HG03280 (cell line): ENCODE results near the gene USP19.

ENCODE experiments used
- ATAC-seq: cut with Tn5 transposase; IDR thresholded peaks from one replicate; pipeline ENCODE4 v1.9.1; 2021; ENCODE audit warnings: mild to moderate bottlenecking, moderate library complexity; ENCODE audit not compliant: unreplicated experiment

Gene USP19

DNA sequence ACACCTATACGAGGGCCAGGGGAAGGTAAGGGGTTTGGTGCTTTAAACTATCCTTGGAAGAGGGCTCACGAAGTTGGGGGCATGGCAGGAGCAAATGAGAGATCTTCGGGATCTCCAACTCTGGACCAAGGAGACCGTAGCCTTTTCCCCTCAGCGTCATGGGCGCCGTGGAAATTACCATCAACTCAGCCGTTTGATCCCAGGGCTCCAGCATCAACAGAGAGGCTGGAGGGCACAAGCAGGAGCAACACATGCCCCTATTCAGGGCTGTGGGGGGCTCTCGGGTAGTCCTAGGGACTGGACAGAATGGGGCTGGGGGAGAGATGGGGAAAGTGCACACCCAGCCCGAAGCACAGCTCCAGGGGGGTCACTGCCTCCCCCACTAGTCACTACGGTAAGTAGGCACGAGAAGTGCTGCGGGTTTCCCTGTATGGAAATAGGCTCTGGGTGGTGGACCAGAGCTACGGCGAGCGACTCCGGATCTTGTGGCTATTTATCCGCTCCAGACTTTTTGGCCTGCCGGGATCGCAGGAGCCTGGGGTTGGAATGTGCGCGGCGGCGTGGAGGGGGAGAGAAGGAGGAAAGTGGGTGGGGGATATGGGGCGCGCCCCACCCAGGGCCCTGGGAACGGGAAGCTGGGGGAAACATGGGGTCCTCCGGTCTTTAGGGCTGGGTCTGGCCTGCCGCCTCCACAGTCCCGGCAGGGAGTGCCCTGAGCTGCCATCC lies 12.8 kb upstream of the USP19 start:
- no peak for ATAC-seq

DNA sequence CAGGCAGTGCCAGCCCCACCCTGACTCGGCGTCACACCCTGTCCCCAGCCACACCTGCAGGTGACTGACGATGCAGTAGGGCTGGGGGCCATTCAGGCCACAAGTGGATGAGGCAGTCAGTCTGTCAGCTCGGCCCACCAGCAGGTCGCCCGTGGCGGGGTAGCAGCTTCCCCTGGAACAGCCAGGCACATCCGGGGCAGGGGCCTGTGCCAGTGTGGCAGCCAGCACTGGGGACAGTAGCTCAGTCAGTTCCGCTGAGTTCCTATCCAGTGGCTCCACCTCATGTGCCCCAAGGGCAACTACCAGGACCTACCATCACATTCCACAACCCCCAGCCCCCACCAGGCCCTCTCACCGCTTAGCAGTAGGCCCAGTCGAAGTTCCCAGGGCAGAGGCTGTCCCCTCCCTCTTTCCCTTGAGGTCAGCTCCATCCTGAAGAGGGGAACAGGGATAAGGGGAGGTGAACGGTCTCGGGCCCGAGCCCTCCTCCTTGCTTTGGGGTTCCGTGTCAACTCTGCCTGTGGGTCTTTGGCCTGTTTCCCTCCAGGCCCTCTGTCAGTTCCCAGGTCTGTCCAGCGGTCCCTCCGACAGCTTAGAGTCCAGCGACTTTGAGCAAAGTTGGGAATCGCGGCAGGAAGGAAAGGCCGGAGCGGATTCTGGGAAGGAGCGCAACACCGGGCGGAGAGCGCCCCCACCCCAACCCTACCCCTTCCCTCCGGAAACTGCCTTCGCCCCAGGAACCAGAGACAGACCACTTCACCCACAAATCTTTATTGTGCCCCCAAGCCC lies 12.0 kb upstream of the USP19 start, which contains the start of gene LAMB2:
Gene LAMB2 (minus strand): TSS at position 614 of the 789 bp plus-strand sequence. CDS start 183 bp downstream, at position 431.
- no peak for ATAC-seq

DNA sequence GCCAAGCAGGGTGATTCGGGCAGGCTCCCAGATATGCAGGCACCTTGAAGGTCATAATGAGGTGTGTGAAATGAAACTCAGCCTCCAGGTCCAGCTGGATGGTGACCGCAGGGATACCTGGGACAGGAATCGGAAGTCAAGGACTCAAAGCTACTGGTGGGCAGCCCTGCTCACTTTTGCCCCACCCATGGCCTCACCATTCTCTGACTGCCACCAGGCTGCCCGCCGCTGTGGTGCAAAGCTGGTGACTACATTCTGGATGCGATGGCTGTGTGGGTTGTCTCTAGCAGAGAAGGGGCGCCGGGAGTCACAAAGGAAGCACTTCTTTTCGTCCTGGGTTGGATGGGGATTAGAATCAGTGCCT lies 11.4 kb upstream of the USP19 start:
- ATAC-seq: no peak

DNA sequence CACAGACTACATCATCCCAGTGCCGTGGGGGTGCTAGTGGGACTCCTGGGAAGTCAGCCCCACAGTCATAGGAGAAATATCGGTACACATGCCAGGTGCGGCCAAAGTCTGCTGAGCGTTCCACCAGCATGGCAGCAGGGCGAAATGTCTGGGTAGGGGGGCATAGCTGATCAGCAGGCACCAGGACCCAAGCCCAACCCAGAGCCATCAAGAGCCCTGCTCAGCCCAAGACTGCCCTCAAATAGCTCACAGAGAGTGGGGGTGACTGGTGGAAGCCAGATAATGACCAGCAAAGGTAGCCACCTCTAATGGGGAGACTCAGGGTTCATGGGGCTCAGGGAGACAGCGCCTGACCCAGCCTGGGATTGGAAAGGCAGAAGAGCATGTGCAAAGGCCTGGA lies 11.0 kb upstream of the USP19 start:
- no peak for ATAC-seq

DNA sequence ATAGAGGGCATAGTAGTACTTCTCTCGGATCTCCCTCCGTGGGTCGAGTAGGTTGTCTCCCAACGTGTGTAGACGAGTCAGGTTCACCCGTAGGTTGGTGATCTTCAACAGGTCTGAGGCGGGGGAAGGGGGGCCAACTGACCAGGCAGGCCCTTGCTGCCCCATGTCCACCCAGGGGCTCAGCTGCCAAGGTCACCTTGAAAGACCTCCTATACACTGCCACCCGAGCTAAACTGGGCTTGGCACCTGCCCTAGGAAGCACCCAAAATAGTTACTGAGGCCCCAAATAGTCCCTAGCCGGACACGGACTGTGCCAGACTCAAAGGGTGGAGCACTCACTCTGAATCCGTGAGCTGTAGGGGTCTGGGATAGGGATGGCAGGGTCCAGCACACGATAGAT lies 10.4 kb upstream of the USP19 start:
- ATAC-seq: no peak

DNA sequence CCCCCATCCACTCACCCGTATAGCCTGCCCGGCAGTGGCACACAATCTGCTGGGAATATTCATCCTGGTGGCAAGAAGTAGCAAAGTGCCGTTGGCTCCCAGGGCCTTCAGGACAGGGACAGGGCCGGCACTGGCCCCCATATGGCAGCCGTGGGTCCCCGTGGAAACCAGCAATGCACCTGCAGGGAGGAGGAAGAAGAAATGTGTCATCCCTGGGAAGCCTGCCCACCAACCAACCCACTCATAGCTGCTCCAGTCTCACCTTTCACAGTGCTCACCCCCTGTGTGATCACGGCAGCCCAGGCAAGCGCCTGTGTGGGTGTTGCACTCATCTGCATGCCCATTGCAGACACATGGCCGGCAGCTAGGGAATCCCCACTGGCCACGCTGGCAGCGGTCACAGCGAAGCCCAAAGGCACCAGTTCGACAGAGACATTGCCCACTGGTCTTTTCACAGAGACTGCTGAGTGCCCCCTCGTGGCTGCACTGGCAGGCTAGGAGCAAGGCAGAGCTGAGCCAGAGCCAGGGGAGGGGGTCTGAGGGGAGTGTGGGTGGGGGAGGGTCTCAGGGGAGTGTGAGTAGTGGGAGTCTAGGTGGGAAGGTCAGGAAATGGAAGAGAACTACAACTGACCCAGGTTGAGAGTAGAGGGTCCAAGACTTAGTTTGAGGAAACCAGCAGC lies 4.5 kb upstream of the USP19 start:
- ATAC-seq: no peak

DNA sequence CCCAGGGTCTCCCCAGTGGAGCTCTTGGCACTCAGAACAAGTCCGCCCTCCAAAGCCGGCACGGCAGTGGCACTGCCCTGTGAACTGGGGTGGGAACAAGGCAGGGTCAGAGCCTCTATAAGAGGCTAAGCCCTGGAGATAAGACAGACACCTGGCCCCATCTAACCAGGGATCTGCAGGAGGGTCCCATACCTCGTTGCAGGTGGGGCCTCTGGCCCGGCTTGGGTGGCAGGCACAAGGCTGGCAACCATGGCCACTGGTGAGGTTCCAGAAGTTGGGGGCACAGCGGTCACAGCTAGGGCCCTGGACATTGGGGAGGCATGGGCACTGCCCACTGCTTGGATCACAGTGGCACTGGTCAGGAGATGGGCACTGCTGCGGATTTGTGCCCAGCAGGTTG lies 3.6 kb upstream of the USP19 start:
- ATAC-seq: no peak

DNA sequence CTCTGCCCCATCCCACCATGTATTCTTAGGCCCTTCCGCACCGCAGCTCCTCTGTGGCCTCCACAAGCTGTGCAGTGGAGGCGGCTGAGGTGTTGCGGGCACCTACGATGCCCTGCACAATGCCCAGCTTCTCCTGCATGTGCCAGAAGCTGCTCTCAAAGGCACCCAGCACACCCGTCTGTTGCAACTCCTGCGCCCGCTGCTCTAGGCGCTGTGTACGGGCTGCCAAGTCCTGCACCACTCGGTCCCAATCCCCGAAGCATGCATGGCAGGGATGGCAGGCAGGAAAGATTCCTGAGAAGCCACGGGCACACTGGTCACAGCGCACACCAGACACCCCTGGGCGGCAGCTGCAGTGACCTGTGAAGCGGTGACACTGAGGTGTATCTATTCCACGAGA lies 3.1 kb upstream of the USP19 start:
- ATAC-seq: no peak

DNA sequence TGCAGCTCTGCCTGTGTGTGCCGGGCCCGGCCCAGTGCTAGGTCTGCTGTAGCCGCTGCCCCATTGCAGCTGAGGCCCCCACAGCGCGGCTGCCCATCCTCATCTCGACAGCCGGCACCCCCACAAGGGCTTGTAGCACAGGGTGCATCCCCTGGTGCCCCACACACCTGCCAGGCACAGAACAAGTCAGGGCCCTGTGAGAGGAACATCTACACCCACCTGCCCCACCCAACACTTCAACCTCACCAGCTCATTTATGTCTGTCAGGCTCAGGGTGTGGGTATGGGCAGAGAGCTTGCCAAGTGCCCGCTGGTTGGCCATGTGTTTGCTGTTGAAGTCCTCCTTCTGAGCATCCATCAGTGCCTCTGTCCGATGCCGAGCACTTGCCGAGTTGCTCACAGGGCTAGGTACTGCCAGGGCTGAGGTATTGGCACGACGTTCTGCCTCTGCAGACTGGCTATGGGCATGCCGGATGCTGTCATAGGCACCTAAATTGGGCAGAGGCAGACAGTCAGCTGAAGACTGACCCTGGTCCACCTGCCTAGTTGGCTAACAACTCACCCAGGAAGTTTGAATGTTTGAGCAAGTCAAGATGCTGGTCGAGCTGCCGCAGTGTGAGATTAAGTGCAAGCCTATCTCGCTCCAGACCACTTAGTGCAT lies 2.4 kb upstream of the USP19 start:
- ATAC-seq: no peak

DNA sequence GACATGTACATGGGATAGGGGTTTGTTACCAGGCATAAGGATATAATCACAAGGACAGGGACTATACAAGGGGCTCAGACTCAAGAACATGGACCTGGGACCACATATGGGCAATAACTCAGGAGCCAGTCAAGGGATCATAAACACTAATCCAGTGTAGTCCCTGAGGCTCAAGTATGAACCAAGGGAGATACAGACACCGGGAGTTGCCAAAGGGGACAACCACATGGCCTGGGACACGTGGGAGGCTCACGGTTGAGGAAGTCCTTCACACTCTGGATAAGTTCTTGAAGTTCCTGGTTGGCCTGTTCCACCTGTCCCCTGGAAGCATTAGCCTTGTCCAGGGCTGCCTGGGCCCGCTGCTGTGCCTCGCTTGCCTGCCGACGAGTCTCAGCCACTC lies 1.8 kb upstream of the USP19 start:
- no peak for ATAC-seq

DNA sequence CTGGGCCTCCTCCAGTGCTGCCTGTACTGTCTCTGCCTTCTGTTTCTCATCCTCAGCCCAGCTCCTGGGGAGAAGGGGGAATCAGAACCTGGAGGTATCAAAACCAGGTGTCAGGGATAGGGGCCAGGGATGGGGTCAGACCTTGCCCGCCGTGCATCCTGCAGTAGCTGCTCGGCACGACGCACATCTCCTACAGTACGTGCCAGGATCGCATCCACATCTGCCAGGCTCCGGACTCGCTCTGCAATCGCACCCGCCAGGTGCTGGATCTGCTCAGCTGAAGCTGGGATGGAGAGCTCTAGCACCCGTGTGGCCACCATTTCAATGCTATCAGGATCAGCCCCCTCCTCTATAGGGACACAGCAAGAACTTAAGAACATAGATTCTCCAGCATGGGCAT lies 1.4 kb upstream of the USP19 start:
- no peak for ATAC-seq

DNA sequence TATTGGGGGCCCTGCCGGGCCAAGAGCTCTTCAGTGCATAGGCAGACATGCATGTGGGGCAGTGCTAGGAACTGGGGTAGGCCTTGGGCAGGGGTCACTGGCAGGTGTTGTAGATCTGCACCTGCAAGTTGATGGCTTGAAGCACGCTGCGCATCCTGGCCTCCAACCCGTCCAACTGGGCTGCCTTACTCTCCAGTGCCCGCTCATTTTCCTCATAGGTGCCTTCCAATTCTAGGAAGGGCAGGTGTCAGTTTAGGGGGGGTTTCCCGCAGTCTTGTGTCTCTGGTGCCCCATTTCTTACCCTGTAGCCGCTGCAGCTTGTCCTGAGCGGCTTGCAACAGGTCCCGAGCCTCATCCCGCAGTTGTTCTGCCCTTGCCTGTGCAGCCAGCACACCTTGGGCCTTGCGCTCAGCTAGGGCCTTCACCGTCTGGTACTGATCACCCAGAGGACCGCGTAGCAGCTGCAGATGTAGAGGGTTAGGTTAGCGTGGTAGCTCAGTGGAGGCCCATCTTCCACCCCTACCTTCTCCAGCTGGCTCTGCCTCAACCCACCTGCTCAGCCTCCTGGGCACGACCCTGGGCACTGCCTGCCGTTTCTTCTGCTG lies 611 bp upstream of the USP19 start:
- peak; percentile 10 for ATAC-seq

DNA sequence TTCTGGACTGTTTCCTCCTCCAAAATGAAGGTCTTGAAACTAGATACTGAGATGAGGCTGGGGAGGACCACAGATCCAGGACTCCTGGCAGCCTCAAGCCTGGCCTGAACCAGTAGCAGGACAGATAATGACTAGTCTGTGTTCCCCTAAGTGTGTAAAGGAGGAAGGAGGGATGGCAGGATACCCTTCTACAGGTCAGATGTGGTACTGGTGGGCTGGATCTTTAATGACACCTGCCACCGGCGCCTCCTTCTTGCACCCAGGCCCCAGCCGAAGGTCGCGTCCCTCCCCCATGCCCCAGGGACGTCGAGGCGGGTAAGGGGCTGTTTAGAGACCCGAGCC lies 556 bp downstream of the USP19 start:
- no peak for ATAC-seq

DNA sequence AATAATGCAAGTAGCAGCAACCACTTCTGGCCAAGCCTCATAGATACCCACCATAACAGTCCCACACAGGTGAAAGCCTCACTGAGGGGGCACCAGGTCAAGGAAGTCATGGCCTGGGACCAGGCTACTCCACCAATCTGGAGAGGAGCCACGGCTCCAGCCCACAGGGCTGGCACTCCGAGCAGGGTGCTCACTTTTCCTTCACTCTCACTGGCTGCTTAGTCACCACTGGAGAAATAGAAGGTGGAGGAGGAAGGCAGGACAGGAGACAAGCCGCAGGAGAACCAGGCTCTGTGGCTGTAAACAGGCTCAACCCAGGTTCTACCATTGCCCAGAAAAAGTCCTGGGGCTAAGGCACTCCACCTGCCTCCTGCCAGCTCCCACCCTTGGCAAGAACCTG lies 1.2 kb downstream of the USP19 start:
- no peak for ATAC-seq

DNA sequence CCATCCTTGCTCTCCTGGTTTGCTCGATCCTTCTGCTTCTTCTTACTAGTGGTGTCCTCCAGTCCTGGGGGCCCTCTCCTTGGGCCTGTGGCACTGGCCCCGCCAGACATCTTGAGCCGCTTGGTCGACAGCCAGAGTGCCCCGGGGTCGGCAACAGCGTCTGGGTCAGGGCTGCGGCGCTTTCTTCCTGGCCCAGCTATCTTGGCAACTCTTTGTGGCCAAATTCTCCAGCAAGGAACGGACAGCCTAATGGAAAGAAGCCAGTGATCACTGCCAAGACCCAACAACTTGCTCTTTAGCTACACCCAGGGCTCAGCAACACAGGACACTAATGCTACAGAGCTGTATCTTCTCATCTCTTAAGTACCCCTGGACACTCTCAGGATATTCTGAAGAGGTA lies 1.6 kb downstream of the USP19 start:
- no peak for ATAC-seq

DNA sequence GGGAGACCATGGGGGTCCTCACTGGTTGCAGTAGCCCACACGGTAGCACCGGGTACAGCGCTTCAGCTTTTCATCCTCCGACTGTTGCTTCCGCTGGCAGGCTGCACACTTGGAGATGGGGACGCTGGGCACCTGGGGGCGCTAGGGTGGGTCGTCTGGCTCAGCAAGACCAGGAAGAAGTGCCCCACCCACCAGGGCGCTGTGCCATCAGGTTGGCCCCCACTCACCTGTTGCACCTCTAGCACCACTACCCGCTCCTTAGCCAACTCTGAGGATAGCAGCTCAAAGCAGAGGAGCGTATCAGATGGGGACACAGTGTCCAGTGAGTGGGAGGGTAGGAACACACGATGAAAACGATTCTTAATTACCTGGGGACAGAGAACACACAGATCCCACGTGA lies 8.4 kb downstream of the USP19 start:
- ATAC-seq: no peak

DNA sequence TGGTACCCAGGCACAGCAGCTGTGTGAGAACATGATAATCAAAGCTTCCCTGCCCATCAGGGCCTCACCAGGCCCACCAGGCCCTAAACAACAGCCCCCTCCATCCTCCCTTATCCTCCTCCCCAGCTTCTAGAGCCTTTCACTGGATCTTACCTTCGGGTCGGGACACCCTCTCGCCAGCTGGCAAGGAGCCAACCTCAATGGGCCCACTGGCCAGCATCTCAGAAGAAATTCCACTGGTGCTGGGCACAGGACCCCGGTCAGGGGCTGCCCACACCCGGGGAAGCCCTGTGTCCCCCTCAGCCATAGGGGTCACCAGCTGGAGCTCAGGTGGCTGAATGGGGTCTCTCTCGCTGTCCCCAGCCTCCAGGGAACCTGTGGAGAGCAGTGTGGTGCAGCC lies 9.3 kb downstream of the USP19 start:
- ATAC-seq: no peak

DNA sequence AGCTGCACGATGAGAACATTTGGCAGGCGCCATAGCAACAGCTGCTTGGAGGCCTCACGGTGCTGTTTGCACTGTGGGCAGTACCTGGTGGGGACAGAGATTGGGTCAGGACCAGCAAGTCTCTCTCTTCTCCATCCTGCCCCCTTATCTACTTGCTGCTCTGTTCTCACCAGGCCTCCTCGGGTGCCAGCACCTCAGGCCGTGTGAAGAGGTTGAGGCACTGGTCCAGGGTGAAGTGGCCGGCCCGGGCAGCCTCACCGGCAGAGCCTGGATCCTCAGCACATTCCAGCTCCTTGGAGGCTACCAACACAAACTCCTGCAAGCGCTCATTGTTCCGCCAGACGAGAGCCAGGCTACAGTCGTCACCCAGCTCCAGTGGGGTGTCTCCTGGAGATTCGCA lies 9.8 kb downstream of the USP19 start:
- no peak for ATAC-seq

DNA sequence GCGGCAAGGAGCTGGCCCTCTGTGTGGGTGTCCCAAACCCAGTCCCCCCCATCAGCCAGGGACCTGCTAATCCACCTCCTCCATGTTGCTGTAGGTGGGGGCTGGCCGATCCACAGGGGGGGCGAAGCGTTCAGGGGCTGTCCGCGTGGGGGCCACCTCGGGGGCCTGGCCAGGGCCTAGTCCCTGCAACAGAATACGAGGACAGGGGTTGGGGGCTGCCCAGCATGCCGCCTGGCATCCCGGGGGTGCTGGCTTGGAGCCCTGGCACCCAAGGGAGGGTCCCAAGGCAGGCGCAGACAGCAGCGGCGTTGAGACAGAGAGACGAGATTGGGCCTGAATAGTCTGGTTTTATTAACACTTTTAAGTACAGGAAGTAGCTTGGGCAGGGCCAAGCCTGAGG lies 12.3 kb downstream of the USP19 start:
- no peak for ATAC-seq

DNA sequence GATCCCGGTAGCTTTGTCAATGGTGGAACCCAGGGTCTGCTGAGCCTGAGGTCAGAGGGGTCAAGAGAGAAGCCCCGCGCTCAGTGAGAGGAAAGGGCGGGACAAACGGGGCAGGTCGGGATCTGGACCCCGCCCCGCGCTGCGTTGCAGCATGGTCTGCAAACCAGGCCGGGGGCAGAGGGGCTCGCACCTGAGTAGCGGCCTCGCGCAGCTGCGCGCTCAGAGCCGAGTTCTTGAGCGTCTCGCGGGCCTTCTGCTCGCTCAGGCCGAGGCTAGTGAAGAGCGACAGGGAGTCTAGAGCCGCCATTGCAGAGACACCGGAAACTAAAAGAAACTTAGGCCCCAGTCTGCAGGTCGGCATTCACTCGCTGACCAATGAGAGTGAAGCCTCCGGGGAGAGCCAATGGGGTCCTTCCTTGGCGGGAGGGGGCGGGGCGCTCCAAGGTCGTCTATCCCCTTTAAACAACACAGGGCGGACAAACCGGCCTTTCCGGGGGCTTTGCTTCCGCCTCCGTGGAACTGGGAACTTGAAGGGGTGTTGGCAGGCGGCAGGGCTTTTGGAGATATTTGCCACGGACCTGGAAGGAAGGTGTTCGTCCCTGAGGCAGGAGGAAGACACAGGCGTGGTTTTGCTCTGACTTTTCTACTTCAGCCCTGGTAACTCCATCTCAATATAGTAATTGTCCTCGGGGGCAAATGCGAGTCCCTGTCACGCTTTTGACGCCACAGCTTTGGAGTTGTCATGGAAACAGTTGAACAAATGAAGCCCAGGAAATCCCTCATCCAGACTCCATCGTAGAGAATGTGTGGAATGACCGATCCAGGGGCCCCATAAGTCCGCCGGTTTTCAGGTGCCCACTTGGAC lies 16.0 kb downstream of the USP19 start, which contains the start of gene QARS1:
Gene QARS1 (minus strand): TSS at position 331 of the 865 bp plus-strand sequence. CDS start 24 bp downstream, at position 307.
- peak; percentile 91 for ATAC-seq
